HG02852 (cell line): ENCODE data around the gene AXL.

Source experiments
- ATAC-seq: cut with Tn5 transposase; IDR thresholded peaks from one replicate; pipeline ENCODE4 v1.9.1; 2021; ENCODE audit warnings: mild to moderate bottlenecking, moderate library complexity; ENCODE audit not compliant: unreplicated experiment

The AXL gene

GRCh38 chr19:41233748-41234240 lies 14.8 kb downstream of the AXL start:
- no peak for ATAC-seq

GRCh38 chr19:41234512-41235168 lies 15.6 kb downstream of the AXL start:
- ATAC-seq = no peak

- no peak for ATAC-seq
Observed at GRCh38 chr19:41235480-41235879, 16.5 kb downstream of the AXL start.

- ATAC-seq = no peak
Observed at GRCh38 chr19:41238244-41238643, 19.2 kb downstream of the AXL start.

- no peak for ATAC-seq
Observed at GRCh38 chr19:41239363-41239762, 20.3 kb downstream of the AXL start.

GRCh38 chr19:41239961-41240574 lies 21.0 kb downstream of the AXL start:
- ATAC-seq = no peak

- ATAC-seq = no peak
Observed at GRCh38 chr19:41241859-41242258, 22.8 kb downstream of the AXL start.

GRCh38 chr19:41244117-41244516 lies 25.1 kb downstream of the AXL start:
- ATAC-seq = no peak

- ATAC-seq = no peak
Observed at GRCh38 chr19:41245843-41246242, 26.8 kb downstream of the AXL start.

- ATAC-seq = no peak
Observed at GRCh38 chr19:41248895-41249294, 29.9 kb downstream of the AXL start.

- no peak for ATAC-seq
Observed at GRCh38 chr19:41249707-41250423, 30.8 kb downstream of the AXL start.

GRCh38 chr19:41253660-41254059 lies 34.6 kb downstream of the AXL start:
- ATAC-seq = no peak

GRCh38 chr19:41255171-41255570 lies 36.1 kb downstream of the AXL start:
- ATAC-seq = no peak

- no peak for ATAC-seq
Observed at GRCh38 chr19:41261474-41262190, 42.6 kb downstream of the AXL start.

GRCh38 chr19:41263042-41263849 lies 44.2 kb downstream of the AXL start:
- ATAC-seq = peak; percentile 4

GRCh38 chr19:41263850-41264580 lies 45.0 kb downstream of the AXL start, which contains the start of gene HNRNPUL1:
TSS of gene HNRNPUL1 (plus strand) at chr19:41264372. CDS start at chr19:41264504, 132 bp downstream.
- peak; percentile 71 for ATAC-seq

- ATAC-seq = no peak
Observed at GRCh38 chr19:41264581-41265394, 45.8 kb downstream of the AXL start.

GRCh38 chr19:41265395-41266153 lies 46.6 kb downstream of the AXL start:
- no peak for ATAC-seq
